Cardiac fibroblast (primary cell): Measurements from ENCODE around the gene HCFC1R1.
"Not testable (repeated sequence)": the region's sequence is repeated elsewhere in the genome, so short reads cannot be mapped to it uniquely, and the experiment has no call there.

Source experiments
- DNase-seq, 2 donors: peaks; one replicate each; pipeline versions ENCODE4 v3.0.0 to v3.0.0-alpha.2; 2010; ENCODE audit warnings: low read depth in 2 of 2
- H3K4me3 ChIP-seq, 2 donors: replicated peaks in 1 of 2; 1 replicate in 1 of 2; 2 replicates in 1 of 2; pipeline ENCODE4 v1.5.1; 2011; ENCODE audit warnings: low read depth in 2 of 2, low read length in 2 of 2, mild to moderate bottlenecking in 2 of 2, moderate library complexity in 1 of 2
- TF ChIP-seq, protein P1 (sequence below): IDR thresholded peaks from one replicate; pipeline ENCODE4 v1.5.1; 2011; ENCODE audit warnings: low read depth, mild to moderate bottlenecking, low read length, inconsistent platforms

Gene HCFC1R1, protein sequence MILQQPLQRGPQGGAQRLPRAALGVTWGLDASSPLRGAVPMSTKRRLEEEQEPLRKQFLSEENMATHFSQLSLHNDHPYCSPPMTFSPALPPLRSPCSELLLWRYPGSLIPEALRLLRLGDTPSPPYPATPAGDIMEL

DNA sequence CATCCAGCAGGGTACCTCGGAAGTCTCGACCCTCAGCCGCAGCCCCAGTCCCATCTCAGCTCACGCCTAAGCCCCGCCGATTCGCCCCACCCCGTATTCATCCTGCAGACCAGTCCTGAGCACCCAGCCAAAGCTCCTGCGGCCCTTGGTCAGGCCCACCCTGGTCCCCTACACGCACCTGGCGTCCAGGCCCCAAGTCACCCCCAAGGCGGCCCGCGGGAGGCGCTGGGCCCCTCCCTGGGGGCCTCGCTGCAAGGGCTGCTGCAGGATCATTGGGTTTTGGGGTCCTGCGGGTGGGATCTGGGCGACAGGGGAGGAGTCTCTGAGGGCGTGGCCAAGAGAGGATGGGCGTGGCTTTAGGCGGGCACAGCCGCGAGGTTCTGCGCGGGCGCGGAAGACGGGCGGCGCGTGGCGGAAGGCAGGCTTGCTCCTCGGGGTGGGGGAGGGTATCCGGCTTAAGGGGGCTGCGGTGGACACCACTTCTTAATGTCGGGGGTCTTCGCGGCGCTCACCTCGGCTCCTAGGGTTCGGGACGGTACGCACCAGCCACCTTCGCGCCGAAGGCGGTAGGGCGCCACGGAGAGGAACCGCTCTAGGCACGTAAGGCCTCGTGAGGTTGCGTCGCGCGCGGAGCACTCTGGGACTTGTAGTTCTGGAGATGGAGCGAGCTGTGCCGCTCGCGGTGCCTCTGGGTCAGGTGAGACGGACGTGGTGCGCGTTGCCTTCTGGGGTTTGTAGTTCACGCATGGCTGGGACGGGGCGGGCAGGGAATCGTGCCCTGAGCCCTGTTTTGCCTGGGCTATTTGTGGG is at the start of gene HCFC1R1, which contains the start of gene THOC6:
HCFC1R1 (minus strand) TSS at position 274 of the 810 bp plus-strand sequence; CDS start at position 273, 1 bp downstream.
THOC6 (plus strand) TSS at position 367 of the 810 bp plus-strand sequence; CDS start at position 659, 292 bp downstream.
- peak; percentile 98 to 99 for DNase-seq
- peak within 1 kb of the TSS; percentile 69 to 77 for H3K4me3 ChIP-seq
- TF ChIP-seq, protein P1, sequence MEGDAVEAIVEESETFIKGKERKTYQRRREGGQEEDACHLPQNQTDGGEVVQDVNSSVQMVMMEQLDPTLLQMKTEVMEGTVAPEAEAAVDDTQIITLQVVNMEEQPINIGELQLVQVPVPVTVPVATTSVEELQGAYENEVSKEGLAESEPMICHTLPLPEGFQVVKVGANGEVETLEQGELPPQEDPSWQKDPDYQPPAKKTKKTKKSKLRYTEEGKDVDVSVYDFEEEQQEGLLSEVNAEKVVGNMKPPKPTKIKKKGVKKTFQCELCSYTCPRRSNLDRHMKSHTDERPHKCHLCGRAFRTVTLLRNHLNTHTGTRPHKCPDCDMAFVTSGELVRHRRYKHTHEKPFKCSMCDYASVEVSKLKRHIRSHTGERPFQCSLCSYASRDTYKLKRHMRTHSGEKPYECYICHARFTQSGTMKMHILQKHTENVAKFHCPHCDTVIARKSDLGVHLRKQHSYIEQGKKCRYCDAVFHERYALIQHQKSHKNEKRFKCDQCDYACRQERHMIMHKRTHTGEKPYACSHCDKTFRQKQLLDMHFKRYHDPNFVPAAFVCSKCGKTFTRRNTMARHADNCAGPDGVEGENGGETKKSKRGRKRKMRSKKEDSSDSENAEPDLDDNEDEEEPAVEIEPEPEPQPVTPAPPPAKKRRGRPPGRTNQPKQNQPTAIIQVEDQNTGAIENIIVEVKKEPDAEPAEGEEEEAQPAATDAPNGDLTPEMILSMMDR: no peak

DNA sequence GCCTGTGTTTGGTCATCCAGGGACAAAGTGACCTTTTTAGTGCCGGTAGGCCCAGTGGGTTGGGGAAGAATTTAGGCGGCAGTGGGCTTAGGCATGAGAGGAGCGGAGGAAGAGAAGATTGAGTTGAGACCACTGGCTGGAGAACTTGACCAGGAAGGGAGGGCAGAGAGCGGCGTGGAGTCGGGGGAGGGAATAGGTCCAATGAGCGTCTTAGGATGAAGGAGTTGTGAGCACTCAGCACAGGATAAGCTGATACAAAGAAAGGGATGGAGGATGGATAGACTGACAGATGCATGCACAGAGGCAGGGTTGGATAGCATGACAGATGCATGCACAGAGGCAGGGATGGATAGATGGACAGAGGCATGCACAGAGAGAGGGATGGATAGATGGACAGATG is 49.7 kb upstream of the HCFC1R1 start:
- TF ChIP-seq, protein P1: no peak
- no peak for DNase-seq
- H3K4me3 ChIP-seq: no peak overlapping the region

DNA sequence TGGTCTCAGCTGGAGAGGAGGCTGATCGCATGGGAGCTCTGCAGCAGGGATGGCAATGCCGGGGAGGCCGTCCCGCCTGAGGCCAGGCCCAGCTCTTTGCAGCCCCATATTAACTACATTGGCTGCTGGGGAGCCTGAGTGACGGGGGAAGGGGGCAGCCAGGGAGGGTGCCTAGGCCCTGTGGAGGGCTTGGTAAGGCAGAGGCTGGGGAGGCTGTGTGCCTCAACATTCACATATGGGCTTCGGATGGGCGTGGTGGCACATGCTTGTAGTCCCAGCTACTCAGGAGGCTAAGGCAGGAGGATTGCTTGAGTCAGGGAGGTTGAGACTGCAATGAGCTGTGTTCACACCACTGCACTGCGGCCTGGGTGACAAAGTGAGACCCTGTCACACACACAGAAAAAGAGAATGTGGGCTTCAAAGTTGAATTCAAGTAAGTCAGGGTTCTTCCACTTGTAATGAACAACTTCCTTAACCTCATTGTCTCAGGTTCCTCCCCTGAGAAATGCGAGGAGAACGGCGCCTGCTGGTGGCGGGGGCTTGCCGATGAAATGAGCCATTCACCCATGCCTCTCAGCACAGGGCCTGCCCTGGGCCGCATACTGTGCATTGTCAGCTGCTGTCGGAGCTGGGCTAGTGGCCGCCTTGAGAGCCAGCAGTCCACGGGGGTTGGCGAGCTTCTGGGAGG is 49.0 kb upstream of the HCFC1R1 start:
- not testable (repeated sequence) for H3K4me3 ChIP-seq, DNase-seq

DNA sequence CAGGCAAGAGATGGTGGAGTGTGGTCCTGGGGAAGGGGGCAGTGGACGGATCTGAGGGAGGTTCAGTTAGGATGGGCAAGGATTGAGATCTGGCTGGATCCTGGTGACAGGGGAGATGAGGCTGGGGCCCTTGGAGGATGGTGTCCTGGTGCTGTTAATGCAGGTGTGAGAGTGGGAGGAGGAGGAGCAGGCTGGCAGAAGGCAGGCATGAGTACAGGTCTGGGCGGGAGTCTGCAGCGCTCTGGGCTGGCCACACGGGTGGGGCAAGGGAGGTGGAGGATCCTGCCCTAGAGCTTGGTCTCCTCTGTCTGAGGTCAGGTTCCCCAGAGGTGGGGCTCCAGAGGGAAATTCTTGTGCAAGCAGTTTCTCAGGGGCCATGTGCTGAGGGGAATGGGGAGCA is 48.4 kb upstream of the HCFC1R1 start:
- not testable (repeated sequence) for DNase-seq

DNA sequence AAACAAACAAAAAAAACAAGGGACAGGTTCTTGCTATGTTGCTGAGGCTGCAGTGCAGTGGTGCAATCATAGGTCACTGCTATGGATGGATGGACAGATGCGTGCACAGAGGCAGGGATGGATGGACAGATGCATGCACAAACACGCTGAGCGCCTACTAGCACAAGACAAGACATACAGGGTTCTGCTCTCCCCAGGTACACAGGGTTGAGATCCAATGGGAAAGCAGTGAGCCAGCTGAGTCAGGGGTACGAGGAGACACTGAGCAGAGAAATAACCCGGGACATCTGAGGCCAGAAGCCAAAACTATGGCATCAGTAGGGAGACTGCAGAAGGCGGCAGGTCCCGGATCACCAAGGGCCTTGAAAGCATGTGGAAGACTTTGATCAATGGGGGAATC is 47.9 kb upstream of the HCFC1R1 start:
- TF ChIP-seq, protein P1: no peak
- DNase-seq: no peak
- H3K4me3 ChIP-seq: no peak overlapping the region

More for the DNA sequence above, 48.4 kb upstream of the HCFC1R1 start:
- not testable (repeated sequence) for H3K4me3 ChIP-seq

DNA sequence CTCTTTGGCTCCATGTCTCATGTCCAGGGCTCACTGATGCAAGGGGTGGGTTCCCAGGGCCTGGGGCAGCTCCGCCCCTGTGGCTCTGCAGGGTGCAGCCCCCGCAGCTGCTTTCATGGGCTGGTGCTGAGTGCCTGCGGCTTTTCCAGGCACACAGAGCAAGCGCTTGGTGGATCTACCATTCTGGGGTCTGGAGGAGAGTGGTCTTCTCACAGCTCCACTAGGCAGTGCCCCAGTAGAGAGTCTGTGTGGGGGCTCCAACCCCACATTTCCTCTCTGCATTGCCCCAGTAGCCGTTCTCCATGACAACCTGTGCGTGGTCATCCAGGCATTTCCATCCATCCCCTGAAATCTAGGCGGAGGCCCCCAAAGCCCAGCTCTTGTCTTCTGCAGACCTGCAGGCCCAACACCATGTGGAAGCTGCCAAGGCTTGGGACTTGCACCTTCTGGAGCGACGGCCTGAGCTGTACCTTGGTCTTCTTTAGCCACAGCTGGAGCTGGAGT is 46.9 kb upstream of the HCFC1R1 start:
- TF ChIP-seq, protein P1: no peak
- no peak for DNase-seq
- no peak overlapping the region for H3K4me3 ChIP-seq

DNA sequence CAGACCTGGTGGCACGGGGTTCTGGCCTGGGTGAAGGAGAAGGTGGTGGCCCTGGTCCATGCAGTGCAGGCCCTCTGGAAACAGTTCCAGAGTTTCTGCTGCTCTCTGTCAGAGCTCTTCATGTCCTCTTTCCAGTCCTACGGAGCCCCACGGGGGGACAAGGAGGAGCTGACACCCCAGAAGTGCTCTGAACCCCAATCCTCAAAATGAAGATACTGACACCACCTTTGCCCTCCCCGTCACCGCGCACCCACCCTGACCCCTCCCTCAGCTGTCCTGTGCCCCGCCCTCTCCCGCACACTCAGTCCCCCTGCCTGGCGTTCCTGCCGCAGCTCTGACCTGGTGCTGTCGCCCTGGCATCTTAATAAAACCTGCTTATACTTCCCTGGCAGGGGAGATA is 45.4 kb upstream of the HCFC1R1 start:
- not testable (repeated sequence) for DNase-seq, H3K4me3 ChIP-seq

DNA sequence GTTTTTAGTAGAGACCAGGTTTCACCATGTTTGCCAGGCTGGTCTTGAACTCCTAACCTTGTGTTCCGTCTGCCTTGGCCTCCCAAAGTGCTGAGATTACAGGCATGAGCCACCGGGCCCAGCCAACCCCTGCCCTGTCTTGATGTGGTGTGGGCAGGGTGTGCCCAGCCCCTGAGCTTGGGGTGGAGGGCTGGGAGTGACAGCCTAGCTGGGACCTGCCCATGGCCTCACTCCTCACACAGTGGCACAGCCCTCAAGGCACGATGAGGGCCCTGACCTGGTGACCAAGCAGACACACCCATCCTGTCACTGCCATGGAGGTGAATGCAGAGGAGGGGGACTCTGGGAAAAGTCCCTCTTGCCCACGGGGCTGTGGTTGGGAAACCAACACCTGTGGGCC is 44.7 kb upstream of the HCFC1R1 start:
- no peak for DNase-seq
- TF ChIP-seq, protein P1: no peak
- H3K4me3 ChIP-seq: no peak overlapping the region
